GM12801 (cell line): ENCODE results near the gene PLCL1.

Experiments used
- CTCF ChIP-seq: IDR thresholded peaks from one replicate; pipeline ENCODE4 v1.5.1; 2011; ENCODE audit warnings: control low read depth; ENCODE audit not compliant: insufficient read length; ENCODE audit errors: extremely low read depth

The PLCL1 gene

DNA sequence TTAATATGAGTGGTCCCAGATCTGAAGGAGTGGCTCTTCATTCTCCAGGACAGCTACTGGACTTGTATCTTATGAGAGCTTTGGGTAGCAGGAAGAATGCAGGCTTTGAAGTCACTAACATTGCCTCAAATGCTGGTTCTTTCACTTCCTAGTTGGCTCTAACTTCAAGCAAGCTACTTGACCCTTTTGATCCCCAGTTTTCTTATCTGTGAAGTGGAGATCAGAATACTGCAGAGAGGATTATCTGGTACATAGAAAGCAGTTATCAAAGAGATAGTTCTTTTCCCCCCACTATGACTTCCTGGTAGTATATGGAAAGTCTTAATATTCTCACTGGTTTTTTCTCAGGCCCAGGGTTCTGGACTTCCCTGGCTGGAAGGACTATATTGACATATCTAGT lies 3.4 kb upstream of the PLCL1 start:
- no peak for TF ChIP-seq CTCF

DNA sequence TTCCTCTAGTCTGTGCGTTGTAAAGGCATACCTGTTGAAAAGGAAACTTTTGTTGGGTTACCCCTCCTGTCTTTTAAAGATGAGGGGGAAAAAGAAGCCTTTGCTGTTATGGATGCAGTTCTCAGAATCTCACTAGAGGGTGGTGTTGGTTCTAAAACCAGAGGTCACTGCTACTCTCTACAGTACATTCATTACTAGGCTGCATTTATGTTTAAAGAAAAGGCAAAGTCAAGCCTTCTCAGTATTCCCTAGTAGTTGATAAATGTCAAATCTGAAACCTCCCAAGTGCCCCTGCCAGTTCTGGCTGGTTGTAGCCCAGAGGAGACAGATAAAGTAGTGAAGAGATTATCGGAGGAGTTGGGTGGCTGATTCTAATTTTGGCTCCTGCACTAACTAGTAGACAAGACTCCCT lies 1.4 kb upstream of the PLCL1 start:
- no peak for TF ChIP-seq CTCF

DNA sequence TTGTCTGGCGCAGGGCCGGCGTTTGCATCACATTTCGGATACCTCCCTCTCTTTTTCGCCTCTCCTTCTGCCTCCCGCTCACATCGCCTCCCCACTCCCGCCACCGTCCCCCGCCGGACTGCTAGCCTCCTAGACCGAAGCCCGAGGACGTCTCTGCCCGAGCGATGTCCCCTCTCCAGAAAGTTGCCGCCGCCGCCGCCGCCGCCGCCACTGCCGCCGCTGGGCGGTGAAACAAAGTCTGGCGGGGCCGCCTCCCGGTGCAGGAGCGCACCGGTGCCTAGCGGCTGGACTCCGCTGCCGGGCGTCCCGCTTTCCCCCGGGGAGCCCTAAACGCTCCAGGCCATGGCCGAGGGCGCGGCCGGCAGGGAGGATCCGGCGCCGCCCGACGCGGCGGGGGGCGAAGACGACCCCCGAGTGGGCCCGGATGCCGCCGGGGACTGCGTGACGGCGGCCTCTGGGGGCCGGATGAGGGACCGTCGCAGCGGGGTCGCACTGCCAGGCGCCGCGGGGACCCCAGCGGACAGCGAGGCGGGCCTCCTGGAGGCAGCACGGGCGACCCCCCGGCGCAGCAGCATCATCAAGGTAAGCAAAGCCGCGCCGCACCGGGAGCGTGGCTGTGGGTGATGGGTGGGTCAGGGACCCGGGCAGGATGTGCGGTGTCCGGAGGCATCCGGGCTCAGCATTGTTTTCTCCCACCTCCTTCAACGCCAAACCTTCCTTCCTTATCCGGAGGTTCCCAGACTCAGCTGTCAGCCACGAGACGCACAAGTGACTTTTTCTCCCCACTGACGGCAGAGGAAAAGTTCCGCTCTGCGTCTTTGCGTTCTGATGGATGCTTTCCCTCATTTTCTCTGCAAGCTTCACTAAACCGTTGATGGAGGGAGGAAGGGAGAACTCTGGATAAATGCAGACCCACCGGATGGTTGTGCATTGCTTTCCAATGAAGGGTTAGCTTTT lies 643 bp downstream of the PLCL1 start:
- no peak for TF ChIP-seq CTCF

GRCh38 chr2:197805715-197806633 lies 1.6 kb downstream of the PLCL1 start:
- TF ChIP-seq CTCF: no peak

GRCh38 chr2:197809064-197809463 lies 4.7 kb downstream of the PLCL1 start:
- no peak for TF ChIP-seq CTCF

- no peak for TF ChIP-seq CTCF
These were observed 5.6 kb downstream of the PLCL1 start for GRCh38 chr2:197810016-197810415.

DNA sequence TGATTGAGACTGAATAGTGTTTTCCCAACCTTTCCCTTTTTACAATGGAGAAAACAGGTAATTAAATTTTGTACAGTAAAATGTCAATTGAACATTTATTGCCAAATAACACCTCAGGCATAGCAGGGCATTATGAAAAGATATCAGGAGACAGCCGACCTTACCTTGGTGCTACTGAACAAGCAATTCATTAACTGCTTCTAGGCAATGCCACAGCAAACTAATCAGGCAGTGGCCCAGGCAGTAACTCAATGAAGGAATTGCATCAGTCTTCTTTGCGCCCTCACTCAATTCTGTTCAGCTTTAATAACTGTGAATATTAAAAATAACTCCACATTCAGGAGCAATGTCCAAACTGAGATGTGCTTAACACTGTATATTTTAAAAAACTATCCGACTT lies 6.1 kb downstream of the PLCL1 start:
- no peak for TF ChIP-seq CTCF
